HL-60 (cell line): Measurements from ENCODE around the gene SLC25A29.

Experiments used
- CTCF ChIP-seq: IDR thresholded peaks from one replicate; pipeline ENCODE4 v1.5.1; 2011; ENCODE audit warnings: low read length, control low read depth, inconsistent platforms; ENCODE audit not compliant: insufficient read depth
- GABPA ChIP-seq: IDR thresholded peaks from 2 replicates; pipeline ENCODE4 v1.6.1; 2012; ENCODE audit warnings: low read depth
- POLR2AphosphoS5 ChIP-seq: IDR thresholded peaks from 2 replicates; pipeline ENCODE4 v1.6.1; 2012; ENCODE audit warnings: low read depth

- TF ChIP-seq GABPA (no peak), CTCF (no peak), POLR2AphosphoS5 (no peak)
These were observed 15.5 kb downstream of the SLC25A29 start for GRCh38 chr14:100290607-100291304.
